Fibroblast of lung (primary cell): ENCODE results near the gene TATDN3. TPM values are rescaled to one million over a fixed set of nuclear protein-coding genes. Genes with fewer than 3 reads are reported as not detected.

ENCODE experiments used
- DNase-seq, 2 donors: peaks; one replicate each; pipeline versions ENCODE4 v3.0.0 to v3.0.0-alpha.2; 2010; ENCODE audit warnings: low read depth in 2 of 2
- H2AFZ ChIP-seq: 2 replicates; pipeline ENCODE4 v1.5.1; 2012; ENCODE audit warnings: low read length, control low read depth, inconsistent platforms
- H3K27ac ChIP-seq: 2 replicates; pipeline ENCODE4 v1.5.1; 2011; ENCODE audit warnings: low read length, control low read depth; ENCODE audit not compliant: insufficient read depth
- H3K27me3 ChIP-seq: 2 replicates; pipeline ENCODE4 v1.5.1; 2011; ENCODE audit warnings: mild to moderate bottlenecking, low read length; ENCODE audit not compliant: control insufficient read depth, insufficient read depth
- H3K36me3 ChIP-seq: 2 replicates; pipeline ENCODE4 v1.5.1; 2011; ENCODE audit warnings: low read length; ENCODE audit not compliant: control insufficient read depth, insufficient read depth
- H3K4me1 ChIP-seq: 2 replicates; pipeline ENCODE4 v1.5.1; 2011; ENCODE audit warnings: low read length; ENCODE audit not compliant: control insufficient read depth, insufficient read depth; ENCODE audit errors: extremely low read depth
- H3K4me2 ChIP-seq: 2 replicates; pipeline ENCODE4 v1.5.1; 2011; ENCODE audit warnings: low read length, control low read depth; ENCODE audit not compliant: insufficient read depth; ENCODE audit errors: extremely low read depth
- H3K4me3 ChIP-seq, 4 experiments: fragments of 200-600 bp in 1 of 4; sonication (generic) in 1 of 4; replicated peaks in 1 of 4; 2 replicates each; pipeline ENCODE4 v1.5.1; 2011 to 2016; ENCODE audit warnings: low read length in 4 of 4, low read depth in 3 of 4, mild to moderate bottlenecking in 3 of 4, control low read depth in 2 of 4, inconsistent platforms in 1 of 4, mixed read lengths in 1 of 4; ENCODE audit not compliant: insufficient read depth in 1 of 4; ENCODE audit errors: control extremely low read depth in 1 of 4
- H3K79me2 ChIP-seq: 2 replicates; pipeline ENCODE4 v1.5.1; 2012; ENCODE audit warnings: mild to moderate bottlenecking, low read length, inconsistent platforms; ENCODE audit not compliant: control insufficient read depth, insufficient read depth
- H3K9ac ChIP-seq: 2 replicates; pipeline ENCODE4 v1.5.1; 2011; ENCODE audit warnings: mild to moderate bottlenecking, low read length, control low read depth; ENCODE audit not compliant: insufficient read depth
- H3K9me3 ChIP-seq: 2 replicates; pipeline ENCODE4 v1.5.1; 2012; ENCODE audit warnings: low read depth, low read length; ENCODE audit not compliant: control insufficient read depth, insufficient read depth
- H4K20me1 ChIP-seq: 2 replicates; pipeline ENCODE4 v1.5.1; 2011; ENCODE audit warnings: low read length; ENCODE audit not compliant: control insufficient read depth, insufficient read depth; ENCODE audit errors: extremely low read depth
- CTCF ChIP-seq, 2 donors: IDR thresholded peaks in 1 of 2; conservative IDR thresholded peaks in 1 of 2; 1 replicate in 1 of 2; 2 replicates in 1 of 2; pipeline ENCODE4 v1.5.1; 2011 to 2012; ENCODE audit warnings: low read length in 2 of 2, control low read depth in 1 of 2, inconsistent platforms in 1 of 2, low read depth in 1 of 2, mild to moderate bottlenecking in 1 of 2
- EZH2 ChIP-seq: IDR thresholded peaks from 2 replicates; pipeline ENCODE4 v1.5.1; 2012; ENCODE audit warnings: low read length, control low read depth, mild to moderate bottlenecking; ENCODE audit errors: missing control alignments
- polyA plus RNA-seq, 2 donors: library from polyadenylated mRNA; depleted of rRNA in 1 of 2; stranded (reverse) in 1 of 2; unstranded in 1 of 2; fragments of >200 nt; gene quantifications; 2 replicates each; pipeline ENCODE4 v1.2.1, GENCODE V29; 2011 to 2012; ENCODE audit warnings: missing spikeins in 1 of 2
- total RNA-seq: library from RNA; depleted of rRNA; stranded (reverse); fragments of >200 nt; gene quantifications from 2 replicates; pipeline ENCODE4 v1.2.1, GENCODE V29; 2014

TATDN3 gene
- total and polyA plus RNA-seq, 2 donors (not counting 1 experiment from before 2014, with no cell fraction given): 17.6 to 22.5 TPM

- peak overlapping the region; percentile 18 to 31 (median 24) for H3K4me3 ChIP-seq
- H3K4me1 ChIP-seq: peaks cover 3% of the 10 kb centered on the region
- H4K20me1 ChIP-seq: no peaks in the 10 kb centered on the region
- H3K9ac ChIP-seq: no peak overlapping the region
- DNase-seq: peak; percentile 6 to 9
- H3K27ac ChIP-seq: peak overlapping the region; percentile 5
- no peak overlapping the region for H2AFZ ChIP-seq
- peak overlapping the region; percentile 79 for H3K4me2 ChIP-seq
- TF ChIP-seq CTCF (conservative IDR thresholded peaks at IDR 0.05 in 1 of 2, IDR thresholded peaks at IDR 0.05 in 1 of 2; ENCODE audit: low read depth in 1 of 2, low read length in 2 of 2) (no peak), EZH2 (no peak)
- no peaks in the 10 kb centered on the region for H3K27me3 ChIP-seq
- H3K79me2 ChIP-seq: no peaks in the 10 kb centered on the region
- H3K9me3 ChIP-seq: no peaks in the 10 kb centered on the region
- H3K36me3 ChIP-seq: no peaks in the 10 kb centered on the region
Observed at GRCh38 chr1:212752934-212753497, 38.7 kb upstream of the TATDN3 start.

GRCh38 chr1:212753749-212754148, 37.9 kb upstream of the TATDN3 start:
- Histone ChIP-seq H3K9me3 (no peaks in the 10 kb centered on the region), H3K9ac (no peak overlapping the region), H3K36me3 (no peaks in the 10 kb centered on the region), H4K20me1 (no peaks in the 10 kb centered on the region), H3K4me3 (no peak overlapping the region), H3K27me3 (no peaks in the 10 kb centered on the region), H2AFZ (no peak overlapping the region), H3K4me1 (peaks cover 3% of the 10 kb centered on the region), H3K4me2 (no peak overlapping the region), H3K79me2 (no peaks in the 10 kb centered on the region), H3K27ac (no peak overlapping the region)
- DNase-seq: no peak
- TF ChIP-seq CTCF (conservative IDR thresholded peaks at IDR 0.05 in 1 of 2, IDR thresholded peaks at IDR 0.05 in 1 of 2; ENCODE audit: low read depth in 1 of 2, low read length in 2 of 2) (no peak), EZH2 (no peak)

GRCh38 chr1:212754193-212754592, 37.5 kb upstream of the TATDN3 start:
- no peak overlapping the region for H2AFZ ChIP-seq
- H3K9ac ChIP-seq: no peak overlapping the region
- peaks cover 3% of the 10 kb centered on the region for H3K4me1 ChIP-seq
- H3K9me3 ChIP-seq: no peaks in the 10 kb centered on the region
- H4K20me1 ChIP-seq: no peaks in the 10 kb centered on the region
- H3K79me2 ChIP-seq: no peaks in the 10 kb centered on the region
- no peak overlapping the region for H3K27ac ChIP-seq
- no peak for TF ChIP-seq CTCF (conservative IDR thresholded peaks at IDR 0.05 in 1 of 2, IDR thresholded peaks at IDR 0.05 in 1 of 2; ENCODE audit: low read depth in 1 of 2, low read length in 2 of 2)
- no peak for TF ChIP-seq EZH2
- no peaks in the 10 kb centered on the region for H3K27me3 ChIP-seq
- no peak overlapping the region for H3K4me3 ChIP-seq
- no peak for DNase-seq
- H3K4me2 ChIP-seq: no peak overlapping the region
- no peaks in the 10 kb centered on the region for H3K36me3 ChIP-seq
